Activated T-helper 1 cell treated with anti-CD3 and anti-CD28 coated beads, Interleukin-2, amount 50 U/mL, for 16 hours (primary cell): ENCODE measurements around the gene DHRSX.
"Not testable (repeated sequence)": the region's sequence is repeated elsewhere in the genome, so short reads cannot be mapped to it uniquely, and the experiment has no call there.

Experiments
- DNase-seq, 2 donors: peaks; one replicate each; pipeline ENCODE4 v3.0.0-alpha.2; 2020; ENCODE audit warnings: low read depth in 1 of 2, low spot score in 1 of 2

Gene DHRSX

DNA sequence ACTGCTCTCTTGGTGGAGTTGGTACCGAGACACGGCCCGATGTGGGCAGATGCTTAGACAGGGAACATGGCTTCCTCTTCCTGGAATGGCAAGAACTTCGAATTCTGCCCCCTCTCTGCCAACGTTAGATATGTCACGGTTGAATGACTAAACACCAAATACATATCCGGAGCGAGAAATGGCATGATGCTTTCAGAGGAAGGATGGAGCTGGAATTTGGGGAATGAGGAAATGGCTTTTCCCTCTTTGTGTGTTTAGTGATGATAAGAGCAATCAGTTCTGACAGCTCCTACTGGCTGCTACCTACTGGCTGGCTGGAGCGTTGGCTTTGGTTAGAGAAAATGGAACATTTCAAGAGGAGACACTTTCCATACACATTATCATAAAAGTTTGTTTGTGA, 140.0 kb downstream of the DHRSX start:
- DNase-seq = no peak

DNA sequence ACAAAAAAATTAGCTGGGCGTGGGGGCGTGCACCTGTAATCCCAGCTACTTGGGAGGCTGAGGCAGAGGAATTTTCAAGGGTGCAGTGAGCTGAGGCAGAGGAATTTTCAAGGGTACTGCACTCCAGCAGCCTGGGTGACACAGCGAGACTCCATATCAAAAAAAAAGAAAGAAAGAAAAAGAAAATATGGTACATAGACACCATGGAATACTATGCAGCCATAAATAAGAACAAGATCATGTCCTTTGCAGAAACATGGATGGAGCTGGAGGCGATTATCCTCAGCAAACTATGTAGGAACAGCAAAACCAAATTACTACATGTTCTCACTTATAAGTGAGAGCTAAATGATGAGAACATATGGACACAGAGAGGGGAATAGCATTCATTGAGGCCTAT, 141.3 kb downstream of the DHRSX start:
- DNase-seq = not testable (repeated sequence)

DNA sequence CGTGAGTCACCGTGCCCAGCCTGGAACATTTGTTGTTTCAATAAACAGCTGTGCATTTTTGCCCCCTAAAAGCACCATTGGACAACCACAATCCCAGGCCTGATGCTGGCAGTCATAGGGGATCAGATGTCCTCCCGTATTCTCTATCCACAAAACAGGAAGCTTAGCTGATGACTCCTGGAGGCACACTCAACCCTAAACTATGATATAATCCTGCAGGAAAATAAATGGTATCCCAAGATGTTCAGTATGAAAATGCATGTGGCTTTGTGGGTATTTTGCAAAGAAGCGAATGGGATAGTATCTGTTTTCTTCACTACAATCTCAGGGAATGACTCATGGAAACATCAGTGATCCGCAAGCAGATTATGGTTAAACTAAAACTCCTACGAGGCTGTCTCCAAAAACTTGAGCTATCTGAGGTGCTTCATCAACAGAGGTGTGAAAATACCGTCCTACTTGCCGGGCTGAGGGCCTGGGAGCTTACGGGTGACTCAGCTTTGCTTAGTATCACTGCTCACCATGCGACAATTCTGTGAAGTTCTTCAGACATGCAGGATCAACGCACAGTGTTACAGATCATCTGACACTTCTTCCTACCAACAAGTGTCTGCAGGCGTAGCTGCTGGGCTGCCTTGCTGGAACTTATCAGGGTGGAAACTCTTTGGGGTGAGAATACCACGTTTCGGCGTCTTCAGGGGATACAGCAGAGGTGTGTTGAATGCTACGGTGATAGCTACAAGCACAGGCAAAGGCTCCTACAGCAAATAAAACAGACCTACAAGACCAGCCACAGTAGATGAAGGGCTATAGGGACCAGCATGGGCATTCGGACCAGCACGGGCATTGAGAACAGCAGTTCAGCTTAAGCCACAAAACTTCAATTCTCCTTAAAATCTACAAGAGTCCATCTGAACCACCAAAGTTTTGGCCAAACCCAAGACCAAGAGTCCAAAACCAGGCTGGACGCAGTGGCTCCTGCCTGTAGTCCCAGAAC, 148.5 kb downstream of the DHRSX start:
- no peak for DNase-seq

DNA sequence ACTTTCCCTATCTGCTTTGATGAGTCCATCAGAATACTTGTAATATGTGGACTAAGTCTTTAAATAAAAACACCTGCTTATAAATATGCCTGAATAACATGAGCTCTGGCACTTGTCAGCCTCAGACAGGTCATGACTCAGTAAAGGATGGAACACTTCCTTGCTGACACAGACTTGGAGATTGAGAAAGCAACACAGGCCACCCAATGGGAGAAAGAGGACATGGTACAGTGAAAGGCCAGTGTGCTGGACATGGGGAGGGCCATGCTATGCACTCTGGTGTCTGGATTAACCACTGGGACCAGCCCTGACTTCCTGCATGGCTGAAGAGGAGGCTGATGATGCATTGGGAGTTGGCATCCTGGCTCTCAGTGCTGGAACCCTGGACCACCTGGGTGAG, 149.5 kb downstream of the DHRSX start:
- DNase-seq = no peak

DNA sequence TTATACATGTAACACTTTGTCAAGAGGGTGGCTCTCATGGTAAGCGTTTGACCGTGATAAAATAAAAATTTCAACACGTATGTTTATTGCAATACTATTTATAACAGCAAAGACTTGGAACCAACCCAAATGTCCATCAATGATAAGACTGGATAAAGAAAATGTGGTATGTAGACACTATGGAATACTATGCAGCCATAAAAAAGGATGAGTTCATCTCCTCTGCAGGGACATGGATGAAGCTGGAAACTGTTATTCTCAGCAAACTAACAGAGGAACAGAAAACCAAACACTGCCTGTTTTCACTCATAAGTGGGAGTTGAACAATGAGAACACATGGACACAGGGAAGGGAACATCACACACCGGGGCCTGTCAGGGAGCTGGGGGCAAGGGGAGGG, 150.1 kb downstream of the DHRSX start:
- DNase-seq = not testable (repeated sequence)

DNA sequence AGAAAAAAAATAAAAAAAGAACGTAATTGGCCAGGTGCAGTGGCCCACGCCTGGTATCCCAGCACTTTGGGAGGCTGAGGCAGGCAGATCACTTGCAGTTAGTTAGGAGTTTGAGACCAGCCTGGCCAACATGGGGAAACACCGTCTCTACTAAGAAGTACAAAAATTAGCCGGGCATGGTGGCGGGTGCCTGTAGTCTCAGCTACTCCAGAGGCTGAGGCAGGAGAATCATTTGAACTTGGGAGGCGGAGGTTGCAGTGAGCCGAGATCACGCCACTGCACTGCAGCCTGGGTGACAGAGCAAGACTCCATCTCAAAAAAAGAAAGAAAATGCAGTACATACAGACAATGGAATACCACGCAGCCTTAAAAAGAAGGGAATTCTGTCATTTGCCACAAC, 150.7 kb downstream of the DHRSX start:
- not testable (repeated sequence) for DNase-seq

DNA sequence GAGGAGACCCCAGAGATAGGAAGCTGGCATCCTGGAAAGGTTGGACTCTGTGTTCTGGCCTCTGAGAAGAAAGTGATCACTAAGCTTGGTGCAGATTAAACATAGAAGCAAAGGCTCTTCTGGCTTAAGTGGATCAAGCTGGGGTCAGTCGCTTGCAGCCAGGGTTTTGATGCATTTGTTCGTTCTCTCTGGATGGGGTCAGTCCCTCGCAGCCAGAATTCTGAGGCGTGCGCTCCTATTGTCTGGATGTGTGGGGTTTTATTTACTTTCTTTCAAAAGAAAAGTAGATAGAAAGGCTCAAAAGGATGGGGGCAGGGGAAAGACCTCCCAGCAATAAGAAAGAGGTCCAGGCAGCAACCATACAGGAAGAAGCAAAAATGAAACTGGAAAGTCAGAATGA, 152.6 kb downstream of the DHRSX start:
- DNase-seq = no peak

DNA sequence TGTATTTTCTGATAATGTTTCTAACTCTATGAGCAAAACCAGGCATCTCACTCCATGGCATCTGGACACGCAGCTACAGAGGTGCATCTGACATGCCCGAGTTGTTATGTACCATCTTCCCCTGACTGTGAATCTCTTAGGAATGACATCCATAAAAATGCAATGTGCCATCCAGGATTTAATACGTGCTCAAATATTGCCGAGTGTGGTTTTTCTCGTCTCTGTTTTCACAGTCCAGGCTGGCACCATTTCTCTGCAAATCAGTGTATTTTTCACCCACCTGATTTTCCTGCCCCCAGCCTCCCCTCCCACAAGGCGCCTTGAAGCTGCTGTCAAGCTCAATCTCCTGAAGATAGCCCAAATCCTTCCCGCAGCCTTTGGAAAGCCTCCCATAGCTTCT, 154.6 kb downstream of the DHRSX start:
- DNase-seq = no peak

DNA sequence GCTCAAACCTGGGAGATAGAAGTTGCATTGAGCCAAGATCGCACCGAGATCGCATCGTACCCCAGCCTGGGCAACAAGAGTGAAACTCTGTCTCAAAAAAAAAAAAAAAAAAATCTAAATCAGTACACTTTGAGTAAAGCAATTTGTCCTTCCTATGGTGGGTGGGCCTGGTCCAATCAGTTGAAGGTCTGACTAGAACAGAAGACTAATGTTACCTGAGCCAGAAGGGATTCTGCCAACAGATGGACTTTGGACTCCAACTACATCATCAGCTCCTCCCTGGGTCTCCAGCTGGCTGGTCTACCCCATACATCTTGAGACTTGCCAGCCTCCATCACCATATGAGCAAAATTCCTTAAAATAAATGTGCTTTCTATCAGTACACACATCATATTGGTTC, 155.2 kb downstream of the DHRSX start:
- DNase-seq = no peak

DNA sequence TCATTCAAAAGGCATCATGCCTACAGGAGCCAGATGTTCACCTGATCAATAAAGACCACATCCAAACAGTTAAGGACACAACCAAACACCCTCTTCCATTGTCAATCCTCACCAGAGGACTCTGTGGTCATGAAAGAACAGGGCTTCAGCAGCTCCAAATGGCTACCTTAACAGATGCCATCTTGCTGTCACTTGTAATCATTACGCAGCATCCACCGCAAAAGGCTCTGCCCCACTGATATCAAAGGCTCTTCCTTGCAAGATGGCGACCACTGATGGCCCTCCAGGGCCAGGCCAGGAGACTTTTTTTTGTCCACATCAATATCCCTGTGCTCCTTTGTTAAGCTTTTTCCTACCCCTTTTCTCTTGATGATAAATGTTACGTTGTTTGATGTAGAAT, 157.4 kb downstream of the DHRSX start:
- DNase-seq = no peak

DNA sequence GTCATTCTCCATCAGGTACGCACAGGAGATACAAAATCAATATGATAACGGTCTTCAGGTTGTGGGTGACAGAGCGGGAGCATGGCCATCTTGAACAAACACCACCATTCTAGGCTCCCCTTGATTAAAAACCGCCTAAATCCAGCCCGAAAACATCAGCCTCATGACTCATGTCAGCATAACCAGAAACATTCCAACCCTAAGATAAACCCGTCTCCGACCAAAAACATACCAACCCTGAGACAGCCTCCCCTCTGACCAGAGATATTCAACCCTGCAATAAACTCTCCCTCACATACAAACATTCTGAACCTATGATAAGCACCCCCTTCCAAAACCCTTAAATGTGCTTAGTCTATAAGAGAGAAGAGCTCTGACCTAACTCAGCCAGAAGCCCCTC, 157.9 kb downstream of the DHRSX start:
- DNase-seq = no peak

DNA sequence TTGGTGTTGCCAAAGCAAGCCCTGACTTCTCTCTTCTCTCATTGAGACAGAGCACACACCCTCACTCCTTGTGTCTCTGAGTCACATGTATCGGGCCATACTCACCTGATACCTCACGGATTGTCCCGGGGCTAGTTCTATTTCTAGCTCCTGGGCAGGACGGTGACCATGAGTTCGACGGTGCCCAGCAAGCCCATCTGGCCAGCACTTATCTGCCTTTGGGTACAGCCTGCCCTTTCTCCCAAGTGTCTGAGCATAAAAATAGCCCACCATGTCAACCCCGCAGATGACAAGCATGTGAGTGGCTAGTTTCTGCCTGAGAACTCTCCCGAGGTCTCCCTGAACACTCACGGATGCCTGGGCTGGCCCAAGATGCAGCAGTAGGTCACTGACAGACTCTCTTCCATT, 158.5 kb downstream of the DHRSX start:
- no peak for DNase-seq

DNA sequence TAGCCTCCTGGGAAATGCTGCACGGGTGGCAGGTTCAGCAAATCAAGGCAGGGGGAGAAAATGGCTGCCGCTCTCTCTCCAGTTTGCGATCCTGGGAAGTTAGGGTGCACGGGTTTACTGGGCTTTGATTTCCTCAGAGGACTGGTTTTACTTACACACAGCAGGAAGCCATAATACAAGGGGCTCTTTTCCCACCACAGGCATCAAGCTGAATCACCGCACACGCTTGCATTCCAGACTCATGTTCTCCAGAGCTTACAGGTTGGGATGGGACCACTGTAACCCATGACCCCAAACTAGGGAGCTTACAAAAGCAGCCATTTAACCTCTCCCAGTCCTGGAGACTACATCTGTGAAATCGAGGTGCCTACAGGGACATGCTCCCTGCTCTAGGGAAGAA, 159.8 kb downstream of the DHRSX start:
- DNase-seq = no peak

DNA sequence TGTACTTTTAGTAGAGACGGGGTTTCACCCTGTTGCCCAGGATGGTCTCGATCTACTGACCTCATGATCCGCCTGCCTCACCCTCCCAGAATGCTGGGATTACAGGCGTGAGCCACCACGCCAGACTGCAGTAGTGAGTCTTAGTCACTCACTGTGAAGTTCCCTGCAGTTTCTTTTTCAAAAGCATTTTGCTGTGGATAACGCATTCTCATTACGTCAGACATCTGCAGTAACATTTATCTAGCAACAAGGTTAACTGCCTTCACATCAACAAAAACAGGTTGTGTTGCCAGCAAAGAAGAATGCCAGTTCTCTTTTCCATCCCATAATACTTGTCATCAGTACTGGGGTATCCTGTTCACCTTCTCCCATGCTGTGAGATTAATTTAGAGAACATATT, 164.6 kb downstream of the DHRSX start:
- no peak for DNase-seq

DNA sequence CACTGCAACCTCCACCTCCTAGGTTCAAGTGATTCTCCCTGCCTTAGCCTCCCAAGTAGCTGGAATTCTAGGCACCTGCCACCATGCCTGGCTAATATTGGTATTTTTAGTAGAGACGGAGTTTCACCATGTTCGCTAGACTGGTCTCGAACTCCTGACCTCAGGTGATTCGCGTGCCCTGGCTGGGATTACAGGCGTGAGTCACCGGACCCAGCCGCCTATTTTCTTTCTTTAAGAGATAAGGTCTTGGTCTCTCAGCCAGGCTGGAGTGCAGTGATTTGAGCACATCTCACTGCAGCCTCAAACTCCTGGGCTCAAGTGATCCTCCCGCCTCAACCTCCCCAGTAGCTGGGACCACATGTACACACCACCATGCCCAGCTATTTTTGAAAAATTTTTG, 166.5 kb downstream of the DHRSX start:
- DNase-seq = no peak

DNA sequence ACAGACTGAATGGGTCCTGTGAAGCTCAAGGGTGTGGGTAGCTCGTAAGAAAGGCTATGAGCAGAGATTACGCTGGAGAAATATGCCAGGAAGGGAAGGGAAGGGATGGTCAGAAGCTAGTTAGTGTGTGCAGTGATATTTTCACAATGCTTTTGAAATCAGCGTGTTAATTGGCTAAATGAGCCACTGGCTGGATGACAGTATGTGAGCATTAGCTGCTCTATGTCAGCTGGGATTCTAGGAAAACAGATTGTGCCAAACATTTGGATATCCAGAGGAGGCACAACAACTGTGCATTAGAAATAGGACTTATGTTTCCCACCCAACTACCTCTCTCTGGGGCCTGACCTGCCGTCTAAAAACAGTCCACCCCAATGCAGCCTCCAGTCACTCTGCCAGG, 168.5 kb downstream of the DHRSX start:
- no peak for DNase-seq

DNA sequence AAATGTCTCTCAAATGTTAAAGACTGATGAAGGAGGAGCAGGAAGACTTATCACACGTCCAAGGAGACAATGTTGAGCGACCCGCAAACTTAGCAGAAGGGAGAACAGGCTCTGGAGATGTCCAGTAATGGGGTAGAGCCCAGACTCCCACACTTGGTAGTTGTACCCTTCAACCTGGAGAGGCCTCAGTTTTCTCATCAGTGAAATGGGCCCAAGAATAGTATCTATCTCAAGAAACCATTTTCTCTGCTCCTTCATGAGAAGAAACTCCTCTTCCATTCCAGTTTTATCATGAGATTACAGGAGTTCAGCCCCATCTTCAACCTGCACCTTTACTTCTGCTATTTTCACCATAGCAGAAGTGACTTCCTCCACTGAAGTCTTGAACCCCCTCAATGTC, 169.9 kb downstream of the DHRSX start:
- DNase-seq = no peak

DNA sequence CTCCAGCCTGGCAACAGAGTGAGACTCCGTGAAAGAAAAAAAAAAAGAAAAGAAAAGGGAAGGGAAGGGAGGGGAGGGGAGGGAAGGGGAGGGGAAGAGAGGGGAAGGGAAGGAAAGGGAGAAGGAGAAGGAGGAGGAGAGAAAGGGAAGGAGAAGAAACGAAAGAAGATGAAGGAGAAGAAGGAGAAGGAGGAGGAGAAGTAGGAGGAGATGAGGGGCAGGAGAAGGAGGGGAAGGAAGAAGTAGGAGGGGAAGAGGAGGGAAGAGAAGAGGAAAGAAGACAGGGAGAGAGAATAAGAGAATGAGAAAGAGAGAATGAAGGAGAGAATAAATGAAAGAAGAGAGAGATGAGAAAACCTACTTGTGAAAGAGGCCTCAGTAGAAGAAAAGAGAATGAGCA, 170.3 kb downstream of the DHRSX start:
- DNase-seq = no peak

DNA sequence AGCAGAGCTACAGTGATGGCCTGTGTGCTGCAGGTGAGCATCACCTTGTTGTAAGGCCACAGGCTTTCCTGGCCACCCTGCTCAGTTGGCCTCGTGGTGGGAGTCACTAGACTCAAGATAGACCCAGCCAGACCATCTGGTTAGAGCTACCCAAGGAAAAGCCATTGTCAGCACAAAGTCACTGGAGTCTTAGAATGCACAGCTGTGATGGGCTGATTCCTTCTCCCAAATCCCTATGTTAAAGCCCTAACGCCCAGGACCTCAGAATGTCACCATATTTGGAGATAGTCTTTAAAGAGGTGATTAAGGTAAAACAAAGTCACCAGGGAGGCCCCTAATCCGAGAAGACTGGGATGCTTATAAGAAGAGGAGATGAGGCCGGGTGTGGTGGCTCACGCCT, 173.4 kb downstream of the DHRSX start:
- no peak for DNase-seq

DNA sequence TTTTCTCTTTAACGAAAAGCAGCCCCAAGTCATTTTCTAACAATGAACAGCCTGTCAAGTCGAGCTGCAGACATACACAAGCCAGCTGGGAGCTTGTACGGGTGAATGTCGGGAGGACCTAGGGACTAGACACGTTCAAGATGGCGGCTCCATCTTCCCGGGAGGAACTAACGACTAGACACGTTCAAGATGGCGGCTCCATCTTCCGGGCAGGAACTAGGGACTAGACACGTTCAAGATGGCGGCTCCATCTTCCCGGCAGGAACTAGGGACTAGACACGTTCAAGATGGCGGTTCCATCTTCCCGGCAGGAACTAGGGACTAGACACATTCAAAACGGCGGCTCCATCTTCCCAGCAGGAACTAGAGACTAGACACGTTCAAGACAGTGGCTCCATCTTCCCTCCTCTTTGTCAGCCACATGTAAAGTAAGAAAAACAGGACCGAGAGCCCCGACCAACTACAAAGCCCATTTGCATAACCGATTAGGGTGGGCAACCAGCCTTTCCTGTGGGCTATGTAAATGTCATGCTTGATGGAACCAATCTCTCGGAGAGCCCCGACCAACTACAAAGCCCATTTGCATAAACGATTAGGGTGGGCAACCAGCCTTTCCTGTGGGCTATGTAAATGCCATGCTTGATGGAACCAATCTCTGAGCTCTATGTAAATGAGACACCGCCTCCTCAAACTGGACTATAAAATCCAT, 175.5 kb downstream of the DHRSX start:
- DNase-seq = peak in 1 of 2 donors; percentile 15

DNA sequence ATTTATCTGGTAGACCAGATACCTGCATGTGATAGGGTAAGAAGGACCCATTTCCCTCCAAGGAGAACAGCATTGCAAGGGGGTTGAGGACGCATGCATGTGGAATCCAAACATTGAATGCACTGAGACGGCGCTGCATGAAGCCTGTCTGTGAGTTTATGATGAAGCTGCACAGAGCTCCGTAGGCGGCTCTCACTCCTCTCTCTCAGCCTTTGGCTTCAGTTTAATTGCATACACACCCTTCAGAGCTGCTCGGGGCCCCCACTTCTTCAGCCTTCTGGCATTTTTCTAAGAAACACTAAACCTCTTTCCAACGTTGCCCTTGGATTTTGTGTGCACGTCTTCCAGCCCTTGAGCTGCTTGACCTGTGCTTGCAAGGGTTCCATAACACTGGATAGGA, 176.6 kb downstream of the DHRSX start:
- DNase-seq = no peak

DNA sequence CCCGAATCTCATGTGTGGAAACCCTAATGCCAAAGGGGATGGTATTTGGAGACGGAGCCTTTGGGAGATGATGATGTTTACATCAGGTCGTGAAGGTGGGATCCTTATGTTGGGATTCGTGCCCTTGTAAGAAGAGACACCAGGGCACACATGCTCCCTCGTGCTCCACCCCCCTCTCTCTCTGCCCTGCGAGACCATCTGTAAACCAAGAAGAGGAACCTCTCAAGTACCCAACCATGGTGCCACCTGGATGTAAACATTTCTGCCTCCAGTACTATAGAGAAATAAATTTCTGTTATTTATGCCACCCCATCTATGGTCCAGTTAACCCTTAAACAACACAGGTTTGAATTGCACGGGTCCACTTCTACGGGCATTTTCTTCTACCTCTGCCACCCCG, 179.4 kb downstream of the DHRSX start:
- DNase-seq = no peak
